K562 (cell line): ENCODE results near the gene DYRK4. TPM values are rescaled to one million over a fixed set of nuclear protein-coding genes. Genes with fewer than 3 reads are reported as not detected.

Experiments
- FOXJ3 ChIP-seq: sonication (generic); formaldehyde crosslinking; IDR thresholded peaks from 2 replicates; pipeline ENCODE4 v1.4.0; 2020; ENCODE audit warnings: mild to moderate bottlenecking, missing genetic modification reagents
- HMG20B ChIP-seq: fragments of 250-450 bp; sonication (Bioruptor Pico); IDR thresholded peaks from 2 replicates; pipeline ENCODE4 v1.5.0; 2021; ENCODE audit warnings: mild to moderate bottlenecking
- IRF2 ChIP-seq: sonication (generic); formaldehyde crosslinking; IDR thresholded peaks from 2 replicates; pipeline ENCODE4 v1.8.1; 2022; ENCODE audit warnings: mild to moderate bottlenecking, missing genetic modification reagents
- KDM2B ChIP-seq: fragments of 250-450 bp; sonication (Bioruptor Pico); IDR thresholded peaks from 2 replicates; pipeline ENCODE4 v1.8.0; 2021; ENCODE audit warnings: mild to moderate bottlenecking, moderate library complexity
- KHSRP ChIP-seq: fragments of 450-650 bp; IDR thresholded peaks from 2 replicates; pipeline ENCODE4 v1.6.1; 2017
- MYBL2 ChIP-seq, 2 experiments: fragments of 450-650 bp in 1 of 2; sonication (generic) in 1 of 2; formaldehyde crosslinking in 1 of 2; IDR thresholded peaks; 2 replicates each; pipeline versions ENCODE4 v1.6.1 to v1.8.1; 2017 to 2022; ENCODE audit warnings: borderline replicate concordance in 1 of 2, inconsistent platforms in 1 of 2, low read depth in 1 of 2, mild to moderate bottlenecking in 1 of 2, missing genetic modification reagents in 1 of 2, moderate library complexity in 1 of 2
- NCOA1 ChIP-seq: fragments of 450-650 bp; IDR thresholded peaks from 2 replicates; pipeline ENCODE4 v1.6.1; 2016; ENCODE audit warnings: low read depth
- PBX2 ChIP-seq, 2 experiments: IDR thresholded peaks in 1 of 2; conservative IDR thresholded peaks in 1 of 2; 2 replicates each; pipeline ENCODE4 v1.6.1; 2016; ENCODE audit warnings: low read depth in 2 of 2, mild to moderate bottlenecking in 1 of 2, missing compliant biosample characterization in 1 of 2, missing genetic modification characterization in 1 of 2, moderate library complexity in 1 of 2
- POLR2H ChIP-seq: IDR thresholded peaks from 2 replicates; pipeline ENCODE4 v1.6.1; 2016; ENCODE audit warnings: missing genetic modification characterization, low read depth, mild to moderate bottlenecking, control low read depth, missing compliant biosample characterization, moderate library complexity
- RBFOX2 ChIP-seq: fragments of 200-400 bp; formaldehyde crosslinking; IDR thresholded peaks from 2 replicates; pipeline ENCODE4 v1.6.1; 2017; ENCODE audit warnings: low read depth, mild to moderate bottlenecking, low read length, moderate library complexity
- SREBF1 ChIP-seq: fragments of 150-350 bp; IDR thresholded peaks from 2 replicates; pipeline ENCODE4 v1.6.1; 2014; ENCODE audit warnings: antibody characterized with exemption, low read depth, low read length, borderline replicate concordance
- SRSF7 ChIP-seq: fragments of 200-400 bp; formaldehyde crosslinking; optimal IDR thresholded peaks from 2 replicates; pipeline ENCODE3; 2017; ENCODE audit warnings: mild to moderate bottlenecking, low read depth, low read length
- SUPT5H ChIP-seq: fragments of 450-650 bp; IDR thresholded peaks from 2 replicates; pipeline ENCODE4 v1.6.1; 2016
- TAF15 ChIP-seq: fragments of 200-400 bp; formaldehyde crosslinking; IDR thresholded peaks from 2 replicates; pipeline ENCODE4 v1.6.1; 2017; ENCODE audit warnings: mild to moderate bottlenecking, low read depth, low read length, moderate library complexity
- TGIF2 ChIP-seq: sonication (generic); formaldehyde crosslinking; IDR thresholded peaks from 2 replicates; pipeline ENCODE4 v1.8.1; 2022; ENCODE audit warnings: mild to moderate bottlenecking, missing genetic modification reagents, moderate library complexity
- THAP7 ChIP-seq: fragments of 250-450 bp; sonication (Bioruptor Pico); IDR thresholded peaks from 2 replicates; pipeline ENCODE4 v1.5.0; 2021
- ZNF224 ChIP-seq: sonication (generic); formaldehyde crosslinking; IDR thresholded peaks from 2 replicates; pipeline ENCODE4 v1.8.0; 2022; ENCODE audit warnings: mild to moderate bottlenecking, missing genetic modification reagents
- ZNF274 ChIP-seq: IDR thresholded peaks from 2 replicates; pipeline ENCODE4 v1.6.1; 2011; ENCODE audit warnings: low read depth, mild to moderate bottlenecking, low read length, moderate library complexity, borderline replicate concordance
- ZNF324 ChIP-seq: fragments of 250-450 bp; sonication (Bioruptor Pico); IDR thresholded peaks from 2 replicates; pipeline ENCODE4 v1.4.0; 2020; ENCODE audit warnings: mild to moderate bottlenecking
- ZNF384 ChIP-seq: IDR thresholded peaks from 2 replicates; pipeline ENCODE4 v1.6.1; 2012; ENCODE audit warnings: low read depth, low read length, improper control_type of control experiment
- ZNF41 ChIP-seq: fragments of 250-450 bp; sonication (Bioruptor Pico); conservative IDR thresholded peaks from 2 replicates; pipeline ENCODE4 v1.4.0; 2020; ENCODE audit warnings: mild to moderate bottlenecking
- ZNF717 ChIP-seq: fragments of 250-450 bp; sonication (Bioruptor Pico); IDR thresholded peaks from 2 replicates; pipeline ENCODE4 v1.5.0; 2021
- polyA plus RNA-seq, 8 experiments: library from polyadenylated mRNA; depleted of rRNA in 4 of 8; stranded (reverse) in 5 of 8; unstranded in 3 of 8; fragments of >200 nt; fragmentation: Nextera tagmentation in 2 of 8; fragmentation: Illumina TruSeq in 1 of 8; extraction: Ambion mirVana in 2 of 8; extraction: Trizol in 1 of 8; gene quantifications; 2 replicates each; pipeline versions ENCODE4 v1.2.1 to v1.2.3, GENCODE V29; 2011 to 2014; ENCODE audit warnings: inconsistent platforms in 1 of 8, missing spikeins in 1 of 8
- total RNA-seq, 7 experiments: library from RNA; depleted of rRNA in 6 of 7; stranded (reverse); fragments of >200 nt in 6 of 7; fragmentation: Illumina TruSeq in 2 of 7; extraction: Trizol in 2 of 7; gene quantifications; 2 replicates each; pipeline versions ENCODE4 v1.2.1 to v1.2.3, GENCODE V29; 2011 to 2021; ENCODE audit warnings: low replicate concordance in 1 of 7
- TF ChIP-seq, protein P1 (sequence below): sonication (generic); formaldehyde crosslinking; IDR thresholded peaks from 2 replicates; pipeline ENCODE4 v1.8.1; 2023; ENCODE audit warnings: mild to moderate bottlenecking, missing genetic modification reagents, moderate library complexity

The DYRK4 gene
- total and polyA plus RNA-seq, 9 of the 15 experiments (the other 6 are each of a cell fraction or from before 2014, with no cell fraction given), result 13.4 to 37.4 (median 22.2) TPM

DNA sequence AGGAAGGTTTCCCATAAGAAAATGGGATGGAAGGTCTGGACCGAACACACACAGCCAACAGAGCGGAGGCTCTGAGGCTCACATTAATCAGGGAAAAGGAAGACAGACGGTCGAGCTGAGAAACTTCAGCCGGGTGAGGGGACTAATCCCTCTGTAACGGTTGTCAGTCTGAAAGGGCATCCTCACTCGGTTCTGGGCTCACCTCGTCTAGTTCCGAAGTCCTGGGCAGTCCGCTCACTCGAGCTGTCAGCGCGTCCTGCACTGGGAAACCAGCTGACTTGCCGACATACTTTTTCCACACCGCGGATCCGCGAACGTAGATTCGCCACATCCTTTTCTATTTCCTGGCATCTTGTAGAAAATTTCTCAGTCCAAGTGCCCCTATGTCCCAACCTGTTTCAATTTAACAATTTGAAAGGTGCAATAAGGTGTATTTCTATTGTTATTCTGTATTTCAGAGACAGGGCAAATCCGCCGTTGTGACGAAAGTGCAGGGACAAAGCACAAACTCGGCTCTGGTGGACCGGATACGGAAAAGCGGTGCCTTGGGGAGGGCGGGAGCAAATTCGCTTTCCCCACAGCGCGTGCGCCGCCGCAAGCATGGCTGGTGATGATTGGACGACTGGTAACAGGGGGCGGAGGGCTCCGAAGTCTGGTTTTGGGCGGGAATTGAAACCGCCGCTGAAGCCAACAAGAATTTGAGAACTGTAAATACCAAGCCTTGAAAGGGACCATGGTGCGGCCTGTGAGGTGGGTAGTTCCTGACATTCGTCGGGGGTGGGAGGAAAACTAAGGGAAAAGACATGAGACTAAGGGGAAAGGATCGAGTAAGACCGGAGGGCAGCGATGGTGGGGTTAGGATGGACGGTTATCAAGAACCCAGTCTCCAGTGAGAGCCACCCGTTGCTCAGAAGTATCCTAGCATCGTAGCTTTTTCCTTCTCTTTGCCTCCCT, 23.5 kb upstream of the DYRK4 start, which contains the start of gene RAD51AP1 (continued):
- TF ChIP-seq PBX2 (CRISPR knock-in tag; IDR thresholded peaks at IDR 0.05; ENCODE audit: low read depth) (no peak), PBX2 (tag; conservative IDR thresholded peaks at IDR 0.05; ENCODE audit: low read depth) (peak; percentile 49; the same call in 1 of the 2 replicates), ZNF41 (no peak), TGIF2 (CRISPR knock-in tag) (peak; percentile 85; the same call in 1 of the 2 replicates), POLR2H (peak; percentile 85), TAF15 (no peak), FOXJ3 (CRISPR knock-in tag) (no peak), ZNF717 (CRISPR knock-in tag) (no peak), IRF2 (no peak), RBFOX2 (peak; percentile 69), SRSF7 (no peak), MYBL2 (IDR thresholded peaks at IDR 0.05; ENCODE audit: low read depth) (peak; percentile 78), MYBL2 (CRISPR knock-in tag; IDR thresholded peaks at IDR 0.05; ENCODE audit: borderline replicate concordance) (no peak), ZNF274 (no peak), HMG20B (no peak), ZNF224 (CRISPR knock-in tag) (no peak), ZNF384 (no peak), SREBF1 (no peak), KDM2B (no peak), ZNF324 (CRISPR knock-in tag) (no peak), NCOA1 (no peak), THAP7 (CRISPR knock-in tag) (no peak), SUPT5H (peak; percentile 74), KHSRP (no peak)
- TF ChIP-seq, protein P1, sequence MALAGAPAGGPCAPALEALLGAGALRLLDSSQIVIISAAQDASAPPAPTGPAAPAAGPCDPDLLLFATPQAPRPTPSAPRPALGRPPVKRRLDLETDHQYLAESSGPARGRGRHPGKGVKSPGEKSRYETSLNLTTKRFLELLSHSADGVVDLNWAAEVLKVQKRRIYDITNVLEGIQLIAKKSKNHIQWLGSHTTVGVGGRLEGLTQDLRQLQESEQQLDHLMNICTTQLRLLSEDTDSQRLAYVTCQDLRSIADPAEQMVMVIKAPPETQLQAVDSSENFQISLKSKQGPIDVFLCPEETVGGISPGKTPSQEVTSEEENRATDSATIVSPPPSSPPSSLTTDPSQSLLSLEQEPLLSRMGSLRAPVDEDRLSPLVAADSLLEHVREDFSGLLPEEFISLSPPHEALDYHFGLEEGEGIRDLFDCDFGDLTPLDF (CRISPR knock-in tag), result peak; percentile 52; the same call in 1 of the 2 replicates
